Activated CD4-positive, alpha-beta T cell treated with anti-CD3 and anti-CD28 coated beads, Interleukin-2, amount 10 ng/mL, durations not matched to agents 24 days and 14 days (primary cell): ENCODE measurements around the gene ADCK2. TPM values are rescaled to one million over a fixed set of nuclear protein-coding genes. Genes with fewer than 3 reads are reported as not detected.
"Not testable (repeated sequence)": the region's sequence is repeated elsewhere in the genome, so short reads cannot be mapped to it uniquely, and the experiment has no call there.

ENCODE experiments used
- DNase-seq: peaks from one replicate; pipeline ENCODE4 v3.0.0; 2022
- H3K27ac Mint-ChIP-seq: one replicate; pipeline ENCODE4 v1.8.0; 2022; ENCODE audit warnings: mild to moderate bottlenecking, mixed read lengths
- H3K27me3 Mint-ChIP-seq: one replicate; pipeline ENCODE4 v1.8.0; 2022; ENCODE audit warnings: mixed read lengths
- H3K36me3 Mint-ChIP-seq: one replicate; pipeline ENCODE4 v1.8.0; 2022; ENCODE audit warnings: low read depth, mild to moderate bottlenecking, mixed read lengths
- H3K4me1 Mint-ChIP-seq: one replicate; pipeline ENCODE4 v1.8.0; 2021; ENCODE audit warnings: mixed read lengths
- H3K4me3 Mint-ChIP-seq: one replicate; pipeline ENCODE4 v1.8.0; 2022; ENCODE audit warnings: mild to moderate bottlenecking, moderate library complexity, mixed read lengths
- H3K9me3 Mint-ChIP-seq: one replicate; pipeline ENCODE4 v1.8.0; 2021; ENCODE audit warnings: mixed read lengths
- intact Hi-C: fragments of 100-400 bp; cut with micrococcal nuclease; formaldehyde crosslinking; loops from one replicate; pipeline ENCODE4 v1.15.1; 2023
- total RNA-seq: library from RNA; stranded (reverse); gene quantifications from 2 replicates; pipeline ENCODE4 v1.2.3, GENCODE V29; 2022

The ADCK2 gene
- total RNA-seq, 1 donor from 2014 or later, result 22.9 TPM

GRCh38 chr7:140732416-140732815, 59.7 kb downstream of the ADCK2 start:
- intact Hi-C loops, result no loop called here
- Mint-ChIP-seq H3K4me1 (no peaks in the 10 kb centered on the region), H3K4me3 (no peak overlapping the region), H3K27ac (no peak overlapping the region), H3K9me3 (no peaks in the 10 kb centered on the region), H3K36me3 (peaks cover 6% of the 10 kb centered on the region), H3K27me3 (no peaks in the 10 kb centered on the region)
- no peak for DNase-seq

- Mint-ChIP-seq H3K27ac (no peak overlapping the region), H3K4me3 (no peak overlapping the region), H3K4me1 (no peaks in the 10 kb centered on the region), H3K27me3 (no peaks in the 10 kb centered on the region), H3K36me3 (peaks cover 13% of the 10 kb centered on the region), H3K9me3 (no peaks in the 10 kb centered on the region)
- no peak for DNase-seq
- intact Hi-C loops, result no loop called here
Measured at GRCh38 chr7:140734096-140734495, 61.4 kb downstream of the ADCK2 start.

GRCh38 chr7:140734729-140735128, 62.0 kb downstream of the ADCK2 start:
- intact Hi-C loops, result no loop called here

GRCh38 chr7:140738280-140738679, 65.5 kb downstream of the ADCK2 start:
- DNase-seq, result no peak
- Mint-ChIP-seq H3K9me3 (no peaks in the 10 kb centered on the region), H3K4me3 (no peak overlapping the region), H3K27me3 (no peaks in the 10 kb centered on the region), H3K36me3 (peaks cover 18% of the 10 kb centered on the region), H3K4me1 (no peaks in the 10 kb centered on the region), H3K27ac (no peak overlapping the region)
- intact Hi-C loops, result no loop called here

More at GRCh38 chr7:140734729-140735128, 62.0 kb downstream of the ADCK2 start:
- Mint-ChIP-seq H3K4me1 (no peaks in the 10 kb centered on the region), H3K27ac (no peak overlapping the region), H3K27me3 (no peaks in the 10 kb centered on the region), H3K36me3 (peaks cover 16% of the 10 kb centered on the region), H3K4me3 (no peak overlapping the region), H3K9me3 (no peaks in the 10 kb centered on the region)
- DNase-seq, result no peak

GRCh38 chr7:140743255-140743654, 70.5 kb downstream of the ADCK2 start:
- DNase-seq, intact Hi-C loops, H3K4me3 Mint-ChIP-seq, H3K4me1 Mint-ChIP-seq, H3K9me3 Mint-ChIP-seq, H3K27ac Mint-ChIP-seq, H3K27me3 Mint-ChIP-seq: not testable (repeated sequence)
- peaks cover 18% of the 10 kb centered on the region for H3K36me3 Mint-ChIP-seq

GRCh38 chr7:140744005-140744404, 71.3 kb downstream of the ADCK2 start:
- no peaks in the 10 kb centered on the region for H3K4me1 Mint-ChIP-seq
- intact Hi-C loops, result no loop called here
- no peak overlapping the region for H3K27ac Mint-ChIP-seq
- no peak for DNase-seq
- H3K9me3 Mint-ChIP-seq, result no peaks in the 10 kb centered on the region
- no peak overlapping the region for H3K4me3 Mint-ChIP-seq
- peaks cover 16% of the 10 kb centered on the region for H3K36me3 Mint-ChIP-seq
- H3K27me3 Mint-ChIP-seq, result no peaks in the 10 kb centered on the region

Other genes with a start within 250 kb of the ADCK2 start
- gene MKRN1, start 193.4 kb upstream of the ADCK2 start, total RNA-seq, result 59.7 and 67.5 TPM in 2 replicates
- gene DENND2A, start 32.1 kb upstream of the ADCK2 start, total RNA-seq, result not detected in 2 replicates
- gene NDUFB2, start 23.8 kb downstream of the ADCK2 start, total RNA-seq, result 183 and 192 TPM in 2 replicates